ENCODE data around the gene NELFCD. TPM values are rescaled to one million over a fixed set of nuclear protein-coding genes. Genes with fewer than 3 reads are reported as not detected.
A peak's percentile ranks its signal among the peaks of the same experiment; 100 is the strongest.
"Not testable (repeated sequence)": the region's sequence is repeated elsewhere in the genome, so short reads cannot be mapped to it uniquely, and the experiment has no call there.

Gene NELFCD
- polyA plus RNA-seq, 4 donors, result 29.5 to 74.2 (median 44.8) TPM

- Histone ChIP-seq H3K4me1 (ENCODE audit: control insufficient read depth in 3 of 3, insufficient read depth in 2 of 3, low read depth in 1 of 3, low read length in 2 of 3) (peaks cover 4 to 12% (median 5%) of the 10 kb centered on the region in 3 donors), H3K36me3 (ENCODE audit: control insufficient read depth in 3 of 3, insufficient read depth in 2 of 3, low read depth in 1 of 3, low read length in 3 of 3) (peaks cover 15 to 19% (median 16%) of the 10 kb centered on the region in 3 donors), H3K4me3 (ENCODE audit: low read depth in 1 of 3, low read length in 3 of 3) (no peak overlapping the region), H3K9me3 (ENCODE audit: control insufficient read depth in 2 of 2, insufficient read depth in 1 of 2, low read depth in 1 of 2, low read length in 1 of 2) (no peaks in the 10 kb centered on the region), H3K27ac (ENCODE audit: low read depth in 1 of 3, low read length in 2 of 3) (peak overlapping the region in 2 of 3 donors; percentile 85 to 96), H3K27me3 (ENCODE audit: control insufficient read depth in 3 of 3, insufficient read depth in 3 of 3, low read length in 3 of 3) (no peaks in the 10 kb centered on the region)
- DNase-seq (no peak), FAIRE-seq (no peak)
- WGBS, 3 donors, result 99 to 100% (median 100%) methylated on average over 1 of the region's 1 CpG
These were observed 52.0 kb downstream of the NELFCD start for GRCh38 chr20:59033093-59033492.

- 64 to 77% (median 72%) methylated on average over 2 of the region's 2 CpGs for WGBS, 3 donors
- Histone ChIP-seq H3K27me3 (ENCODE audit: control insufficient read depth in 3 of 3, insufficient read depth in 3 of 3, low read length in 3 of 3) (no peaks in the 10 kb centered on the region), H3K36me3 (ENCODE audit: control insufficient read depth in 3 of 3, insufficient read depth in 2 of 3, low read depth in 1 of 3, low read length in 3 of 3) (peaks cover 15 to 21% (median 16%) of the 10 kb centered on the region in 3 donors), H3K4me3 (ENCODE audit: low read depth in 1 of 3, low read length in 3 of 3) (no peak overlapping the region), H3K4me1 (ENCODE audit: control insufficient read depth in 3 of 3, insufficient read depth in 2 of 3, low read depth in 1 of 3, low read length in 2 of 3) (peaks cover 4 to 12% (median 4%) of the 10 kb centered on the region in 3 donors), H3K27ac (ENCODE audit: low read depth in 1 of 3, low read length in 2 of 3) (no peak overlapping the region), H3K9me3 (ENCODE audit: control insufficient read depth in 2 of 2, insufficient read depth in 1 of 2, low read depth in 1 of 2, low read length in 1 of 2) (no peaks in the 10 kb centered on the region)
- DNase-seq, result no peak
- no peak for FAIRE-seq
These were observed 52.6 kb downstream of the NELFCD start for GRCh38 chr20:59033616-59034165.

GRCh38 chr20:59035381-59035780 is 54.3 kb downstream of the NELFCD start:
- no peak overlapping the region for H3K4me3 ChIP-seq (ENCODE audit: low read depth in 1 of 3, low read length in 3 of 3)
- H3K27me3 ChIP-seq (ENCODE audit: control insufficient read depth in 3 of 3, insufficient read depth in 3 of 3, low read length in 3 of 3), result no peaks in the 10 kb centered on the region
- no peak overlapping the region for H3K27ac ChIP-seq (ENCODE audit: low read depth in 1 of 3, low read length in 2 of 3)
- no peak for DNase-seq
- no peaks in the 10 kb centered on the region for H3K9me3 ChIP-seq (ENCODE audit: control insufficient read depth in 2 of 2, insufficient read depth in 1 of 2, low read depth in 1 of 2, low read length in 1 of 2)
- peaks cover 4 to 9% (median 8%) of the 10 kb centered on the region in 3 donors for H3K4me1 ChIP-seq (ENCODE audit: control insufficient read depth in 3 of 3, insufficient read depth in 2 of 3, low read depth in 1 of 3, low read length in 2 of 3)
- no peak for FAIRE-seq
- 90 to 96% (median 95%) methylated on average over 3 of the region's 3 CpGs for WGBS, 3 donors
- peaks cover 11 to 18% (median 13%) of the 10 kb centered on the region in 3 donors for H3K36me3 ChIP-seq (ENCODE audit: control insufficient read depth in 3 of 3, insufficient read depth in 2 of 3, low read depth in 1 of 3, low read length in 3 of 3)

- Histone ChIP-seq H3K9me3 (ENCODE audit: control insufficient read depth in 2 of 2, insufficient read depth in 1 of 2, low read depth in 1 of 2, low read length in 1 of 2) (no peaks in the 10 kb centered on the region), H3K36me3 (ENCODE audit: control insufficient read depth in 3 of 3, insufficient read depth in 2 of 3, low read depth in 1 of 3, low read length in 3 of 3) (peaks cover 11 to 18% (median 13%) of the 10 kb centered on the region in 3 donors), H3K27ac (ENCODE audit: low read depth in 1 of 3, low read length in 2 of 3) (no peak overlapping the region), H3K27me3 (ENCODE audit: control insufficient read depth in 3 of 3, insufficient read depth in 3 of 3, low read length in 3 of 3) (no peaks in the 10 kb centered on the region), H3K4me1 (ENCODE audit: control insufficient read depth in 3 of 3, insufficient read depth in 2 of 3, low read depth in 1 of 3, low read length in 2 of 3) (peaks cover 4 to 18% (median 6%) of the 10 kb centered on the region in 3 donors), H3K4me3 (ENCODE audit: low read depth in 1 of 3, low read length in 3 of 3) (no peak overlapping the region)
- DNase-seq (no peak), FAIRE-seq (no peak)
- WGBS, 3 donors, result 89 to 94% (median 89%) methylated on average over 12 of the region's 12 CpGs
These were observed 56.3 kb downstream of the NELFCD start for GRCh38 chr20:59037386-59037785.

GRCh38 chr20:59039233-59039632 is 58.2 kb downstream of the NELFCD start:
- Histone ChIP-seq H3K27ac (ENCODE audit: low read depth in 1 of 3, low read length in 2 of 3) (no peak overlapping the region), H3K27me3 (ENCODE audit: control insufficient read depth in 3 of 3, insufficient read depth in 3 of 3, low read length in 3 of 3) (no peaks in the 10 kb centered on the region), H3K4me1 (ENCODE audit: control insufficient read depth in 3 of 3, insufficient read depth in 2 of 3, low read depth in 1 of 3, low read length in 2 of 3) (peaks cover 6 to 24% (median 11%) of the 10 kb centered on the region in 3 donors), H3K4me3 (ENCODE audit: low read depth in 1 of 3, low read length in 3 of 3) (peak overlapping the region in 1 of 3 donors; percentile 97), H3K36me3 (ENCODE audit: control insufficient read depth in 3 of 3, insufficient read depth in 2 of 3, low read depth in 1 of 3, low read length in 3 of 3) (peaks cover 11 to 18% (median 13%) of the 10 kb centered on the region in 3 donors), H3K9me3 (ENCODE audit: control insufficient read depth in 2 of 2, insufficient read depth in 1 of 2, low read depth in 1 of 2, low read length in 1 of 2) (no peaks in the 10 kb centered on the region)
- no peak for FAIRE-seq
- no peak for DNase-seq
- 18 to 48% (median 20%) methylated on average over 1 of the region's 1 CpG for WGBS, 3 donors

GRCh38 chr20:59040667-59041066 is 59.6 kb downstream of the NELFCD start:
- Histone ChIP-seq H3K27me3 (ENCODE audit: control insufficient read depth in 3 of 3, insufficient read depth in 3 of 3, low read length in 3 of 3) (no peaks in the 10 kb centered on the region), H3K9me3 (ENCODE audit: control insufficient read depth in 2 of 2, insufficient read depth in 1 of 2, low read depth in 1 of 2, low read length in 1 of 2) (no peaks in the 10 kb centered on the region), H3K4me3 (ENCODE audit: low read depth in 1 of 3, low read length in 3 of 3) (peak overlapping the region in 2 of 3 donors; percentile 29 to 97), H3K4me1 (ENCODE audit: control insufficient read depth in 3 of 3, insufficient read depth in 2 of 3, low read depth in 1 of 3, low read length in 2 of 3) (peaks cover 6 to 24% (median 14%) of the 10 kb centered on the region in 3 donors), H3K36me3 (ENCODE audit: control insufficient read depth in 3 of 3, insufficient read depth in 2 of 3, low read depth in 1 of 3, low read length in 3 of 3) (peaks cover 4 to 14% (median 9%) of the 10 kb centered on the region in 3 donors), H3K27ac (ENCODE audit: low read depth in 1 of 3, low read length in 2 of 3) (peak overlapping the region; percentile 76 to 98 (median 94))
- DNase-seq, result peak; percentile 85 to 93
- no peak for FAIRE-seq
- 22 to 63% (median 30%) methylated on average over 5 of the region's 5 CpGs for WGBS, 3 donors

- not testable (repeated sequence) for DNase-seq; H3K9me3 ChIP-seq (ENCODE audit: control insufficient read depth in 2 of 2, insufficient read depth in 1 of 2, low read depth in 1 of 2, low read length in 1 of 2); FAIRE-seq; H3K27me3 ChIP-seq (ENCODE audit: control insufficient read depth in 3 of 3, insufficient read depth in 3 of 3, low read length in 3 of 3)
- H3K4me3 ChIP-seq (ENCODE audit: low read depth in 1 of 3, low read length in 3 of 3), result peak overlapping the region in 2 of 3 donors; percentile 75 to 97
- peaks cover 2 to 11% (median 5%) of the 10 kb centered on the region in 3 donors for H3K36me3 ChIP-seq (ENCODE audit: control insufficient read depth in 3 of 3, insufficient read depth in 2 of 3, low read depth in 1 of 3, low read length in 3 of 3)
- H3K4me1 ChIP-seq (ENCODE audit: control insufficient read depth in 3 of 3, insufficient read depth in 2 of 3, low read depth in 1 of 3, low read length in 2 of 3), result peaks cover 6 to 24% (median 18%) of the 10 kb centered on the region in 3 donors
- WGBS, 3 donors, result 17 to 72% (median 34%) methylated on average over 16 of the region's 16 CpGs
- H3K27ac ChIP-seq (ENCODE audit: low read depth in 1 of 3, low read length in 2 of 3), result peak overlapping the region; percentile 85 to 98 (median 94)
These were observed 60.4 kb downstream of the NELFCD start for GRCh38 chr20:59041487-59041886.

- FAIRE-seq (no peak), DNase-seq (peak in 1 of 2 donors; percentile 79)
- Histone ChIP-seq H3K27ac (ENCODE audit: low read depth in 1 of 3, low read length in 2 of 3) (peak within 1 kb of the TSS; percentile 85 to 98 (median 94)), H3K4me1 (ENCODE audit: control insufficient read depth in 3 of 3, insufficient read depth in 2 of 3, low read depth in 1 of 3, low read length in 2 of 3) (peaks cover 6 to 26% (median 18%) of the 10 kb centered on the region in 3 donors), H3K27me3 (ENCODE audit: control insufficient read depth in 3 of 3, insufficient read depth in 3 of 3, low read length in 3 of 3) (no peaks in the 10 kb centered on the region), H3K36me3 (ENCODE audit: control insufficient read depth in 3 of 3, insufficient read depth in 2 of 3, low read depth in 1 of 3, low read length in 3 of 3) (peaks cover 2 to 10% (median 4%) of the 10 kb centered on the region in 3 donors), H3K9me3 (ENCODE audit: control insufficient read depth in 2 of 2, insufficient read depth in 1 of 2, low read depth in 1 of 2, low read length in 1 of 2) (no peaks in the 10 kb centered on the region), H3K4me3 (ENCODE audit: low read depth in 1 of 3, low read length in 3 of 3) (peak within 1 kb of the TSS; percentile 75 to 97 (median 94))
- WGBS, 3 donors, result 0 to 2% (median 1%) methylated on average over 38 to 50 of the region's 50 CpGs
These were observed 61.2 kb downstream of the NELFCD start, which contains the start of gene PRELID3B for GRCh38 chr20:59042151-59042795. Gene PRELID3B (minus strand): TSS chr20:59042786. CDS start chr20:59042730, 56 bp downstream.

All from small intestine (tissue), 7 donors.